Tibial nerve (tissue), 4 donors: ENCODE data around the gene HMX2. TPM values are rescaled to one million over a fixed set of nuclear protein-coding genes. Genes with fewer than 3 reads are reported as not detected.

Source experiments
- DNase-seq, 2 donors: peaks; one replicate each; pipeline ENCODE4 v3.0.0-alpha.2; 2019; ENCODE audit warnings: low spot score in 2 of 2
- H3K27ac ChIP-seq, 4 donors: fragments of 200-600 bp; sonication (generic) in 3 of 4; one replicate each; pipeline ENCODE4 v1.5.1; 2017 to 2019; ENCODE audit warnings: mild to moderate bottlenecking in 1 of 4
- H3K27me3 ChIP-seq, 2 donors: fragments of 200-600 bp; sonication (generic) in 1 of 2; one replicate each; pipeline versions ENCODE4 v1.5.1 to v1.6.0; 2017 to 2019
- H3K36me3 ChIP-seq, 3 donors: fragments of 200-600 bp; sonication (generic); one replicate each; pipeline ENCODE4 v1.5.1; 2018 to 2019
- H3K4me1 ChIP-seq, 4 donors: fragments of 200-600 bp; sonication (generic) in 3 of 4; one replicate each; pipeline ENCODE4 v1.5.1; 2017 to 2019
- H3K4me3 ChIP-seq, 4 donors: fragments of 200-600 bp; sonication (generic) in 3 of 4; one replicate each; pipeline ENCODE4 v1.5.1; 2017 to 2019; ENCODE audit warnings: mild to moderate bottlenecking in 1 of 4, moderate library complexity in 1 of 4
- H3K9me3 ChIP-seq, 4 donors: fragments of 200-600 bp; sonication (generic) in 3 of 4; one replicate each; pipeline ENCODE4 v1.5.1; 2017 to 2019
- CTCF ChIP-seq, 5 experiments: fragments of 200-600 bp in 3 of 5; fragments of 450-650 bp in 2 of 5; sonication (generic) in 3 of 5; IDR thresholded peaks; one replicate each; pipeline ENCODE4 v1.5.1; 2016 to 2019; ENCODE audit warnings: antibody characterized with exemption in 5 of 5, mild to moderate bottlenecking in 3 of 5, moderate library complexity in 2 of 5
- EP300 ChIP-seq, 2 donors: sonication (generic); formaldehyde crosslinking; IDR thresholded peaks; one replicate each; pipeline ENCODE4 v1.6.1; 2017; ENCODE audit warnings: antibody characterized with exemption in 2 of 2, mild to moderate bottlenecking in 1 of 2
- POLR2A ChIP-seq, 2 donors: fragments of 450-650 bp; IDR thresholded peaks; one replicate each; pipeline ENCODE4 v1.6.1; 2017; ENCODE audit warnings: antibody characterized with exemption in 2 of 2, mild to moderate bottlenecking in 2 of 2, moderate library complexity in 2 of 2
- WGBS, 2 donors: methylation state at CpG; one replicate each; pipeline ENCODE4 v1.1.5; 2018; 5-methylcytosine and 5-hydroxymethylcytosine counted together
- total RNA-seq, 4 donors: library from RNA; depleted of rRNA; stranded (reverse); fragments of >200 nt; gene quantifications; one replicate each; pipeline ENCODE4 v1.1.0, GENCODE V29; 2016

HMX2 gene
- total RNA-seq, 4 donors from 2014 or later, result not detected

- no peaks in the 10 kb centered on the region for H3K9me3 ChIP-seq
- no peaks in the 10 kb centered on the region for H3K36me3 ChIP-seq
- H3K4me1 ChIP-seq, result peaks cover 0 to 83% (median 29%) of the 10 kb centered on the region in 4 donors
- no peak for TF ChIP-seq CTCF (IDR thresholded peaks at IDR 0.05)
- DNase-seq, result no peak
- H3K4me3 ChIP-seq, result no peak overlapping the region
- H3K27me3 ChIP-seq, result peaks cover 3 to 100% of the 10 kb centered on the region in 2 donors
- no peak overlapping the region for H3K27ac ChIP-seq
- WGBS, 2 donors, result 2 to 3% methylated on average over 28 to 29 of the region's 29 CpGs
Measured at GRCh38 chr10:123144697-123145541, 3.0 kb upstream of the HMX2 start.

GRCh38 chr10:123145542-123146012 lies 2.4 kb upstream of the HMX2 start:
- no peaks in the 10 kb centered on the region for H3K9me3 ChIP-seq
- DNase-seq, result no peak
- H3K4me3 ChIP-seq, result no peak overlapping the region
- H3K27ac ChIP-seq, result no peak overlapping the region
- H3K4me1 ChIP-seq, result peaks cover 0 to 83% (median 30%) of the 10 kb centered on the region in 4 donors
- no peaks in the 10 kb centered on the region for H3K36me3 ChIP-seq
- WGBS, 2 donors, result 5 to 6% methylated on average over 14 of the region's 14 CpGs
- no peak for TF ChIP-seq CTCF (IDR thresholded peaks at IDR 0.05)
- no peak for TF ChIP-seq EP300 (IDR thresholded peaks at IDR 0.05)
- TF ChIP-seq POLR2A (IDR thresholded peaks at IDR 0.05), result no peak
- peaks cover 3 to 100% of the 10 kb centered on the region in 2 donors for H3K27me3 ChIP-seq

DNA sequence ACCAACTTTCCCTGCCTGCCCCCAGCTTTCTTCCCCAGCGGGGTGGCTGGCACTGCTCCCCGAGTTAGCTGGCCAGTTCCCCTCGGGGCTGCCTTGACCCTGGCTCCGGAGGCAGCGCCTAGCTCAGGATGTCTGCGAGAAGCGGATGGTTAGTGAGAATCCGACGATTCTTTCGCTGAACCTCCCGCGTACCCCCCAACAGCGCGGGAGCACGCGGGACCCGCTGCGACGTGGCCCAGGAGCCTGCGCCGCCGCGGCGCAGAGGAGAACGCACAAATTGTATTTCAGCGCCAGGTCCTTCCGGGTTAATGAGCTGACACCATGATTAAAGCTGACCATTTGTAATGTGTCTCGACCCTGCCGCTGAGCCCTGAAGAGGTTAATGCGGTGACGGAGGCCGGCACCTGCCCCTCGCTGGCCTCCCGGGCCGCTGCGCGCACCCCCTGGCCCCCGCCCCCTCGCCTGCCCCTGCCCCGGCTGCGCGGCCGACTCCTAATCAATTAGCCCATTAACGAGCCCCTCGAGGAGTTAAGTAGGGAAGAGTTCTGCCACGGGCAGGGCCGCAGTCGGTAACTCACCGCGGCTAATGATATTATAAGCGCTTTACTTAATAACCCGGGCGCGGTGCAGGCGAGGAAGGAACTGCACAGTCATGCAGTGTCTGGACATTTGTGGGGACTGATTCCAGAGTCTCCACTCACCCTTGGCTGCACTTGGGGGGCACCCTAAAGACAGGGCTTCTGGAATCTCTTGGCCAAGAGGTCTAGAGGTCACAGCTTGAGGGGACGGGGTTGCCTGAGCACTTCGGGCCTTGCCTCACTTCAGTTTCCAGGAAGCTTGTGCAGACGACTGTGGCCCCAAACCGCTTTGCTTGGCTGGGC lies 1.7 kb upstream of the HMX2 start:
- no peak for TF ChIP-seq EP300 (IDR thresholded peaks at IDR 0.05)
- TF ChIP-seq POLR2A (IDR thresholded peaks at IDR 0.05), result no peak
- no peak for TF ChIP-seq CTCF (IDR thresholded peaks at IDR 0.05)
- no peak overlapping the region for H3K27ac ChIP-seq
- no peaks in the 10 kb centered on the region for H3K9me3 ChIP-seq
- peaks cover 0 to 88% (median 37%) of the 10 kb centered on the region in 4 donors for H3K4me1 ChIP-seq
- H3K4me3 ChIP-seq, result no peak overlapping the region
- peaks cover 0 to 100% of the 10 kb centered on the region in 2 donors for H3K27me3 ChIP-seq
- no peak for DNase-seq
- no peaks in the 10 kb centered on the region for H3K36me3 ChIP-seq
- 5 to 7% methylated on average over 31 to 56 of the region's 59 CpGs for WGBS, 2 donors

DNA sequence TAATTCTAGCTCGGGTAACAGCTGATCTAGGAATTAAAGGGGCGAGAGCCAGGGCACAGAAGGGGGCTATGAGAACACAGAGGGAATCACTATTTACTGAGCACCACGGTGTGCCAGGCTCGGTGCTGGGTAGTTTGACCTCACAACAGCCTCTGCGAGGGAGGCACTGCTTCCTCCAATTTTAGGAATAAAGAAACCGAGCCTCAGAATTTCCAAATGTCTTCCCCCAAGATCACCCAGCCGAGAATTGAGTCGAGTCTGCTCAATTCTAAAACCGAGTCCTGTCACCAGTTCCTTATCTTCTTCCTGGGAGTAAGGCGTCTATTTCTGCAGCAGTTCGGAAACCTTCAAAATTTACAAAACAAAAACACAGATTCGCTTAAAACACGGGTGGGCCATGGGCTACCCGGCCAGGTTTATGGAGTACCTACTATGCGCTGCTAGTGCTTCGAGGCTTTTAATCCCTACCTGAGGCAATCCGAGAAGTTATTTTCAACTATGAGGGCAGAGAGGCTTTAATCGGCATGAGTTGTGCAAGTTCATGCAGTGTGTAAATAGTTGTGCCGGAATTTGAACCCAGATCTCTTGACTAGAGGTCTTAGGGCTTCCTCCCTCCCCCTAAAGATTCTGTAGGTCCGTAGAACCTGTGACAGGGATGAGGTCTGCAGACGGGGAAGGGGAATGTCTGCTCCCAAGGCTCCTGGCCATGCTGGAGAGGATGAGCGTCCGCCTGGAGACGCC lies 872 bp upstream of the HMX2 start:
- WGBS, 2 donors, result 11 to 15% methylated on average over 20 to 21 of the region's 24 CpGs
- peaks cover 0 to 100% of the 10 kb centered on the region in 2 donors for H3K27me3 ChIP-seq
- DNase-seq, result no peak

More for the DNA sequence above, 872 bp upstream of the HMX2 start:
- Histone ChIP-seq H3K4me1 (peaks cover 0 to 92% (median 40%) of the 10 kb centered on the region in 4 donors), H3K27ac (no peak overlapping the region), H3K9me3 (no peaks in the 10 kb centered on the region), H3K4me3 (no peak overlapping the region), H3K36me3 (no peaks in the 10 kb centered on the region)
- TF ChIP-seq POLR2A (IDR thresholded peaks at IDR 0.05) (no peak), EP300 (IDR thresholded peaks at IDR 0.05) (no peak), CTCF (IDR thresholded peaks at IDR 0.05) (no peak)
